Measurements from ENCODE around the gene SOX6. TPM values are rescaled to one million over a fixed set of nuclear protein-coding genes. Genes with fewer than 3 reads are reported as not detected.
"Not testable (repeated sequence)": the region's sequence is repeated elsewhere in the genome, so short reads cannot be mapped to it uniquely, and the experiment has no call there.

The SOX6 gene
- total RNA-seq, 1 experiment from 2014 or later, result 0.84 TPM

- DNase-seq (ENCODE audit: low read depth), result no peak
Observed at GRCh38 chr11:15936011-15936410, 420.3 kb downstream of the SOX6 start.

GRCh38 chr11:15935373-15935772 is 421.0 kb downstream of the SOX6 start:
- DNase-seq (ENCODE audit: low read depth), result no peak

GRCh38 chr11:15933886-15934625 is 422.3 kb downstream of the SOX6 start:
- peak; percentile 81 for DNase-seq (ENCODE audit: low read depth)

- DNase-seq (ENCODE audit: low read depth), result no peak
Observed at GRCh38 chr11:15932417-15932816, 423.9 kb downstream of the SOX6 start.

- DNase-seq (ENCODE audit: low read depth), result no peak
Observed at GRCh38 chr11:15931497-15931896, 424.8 kb downstream of the SOX6 start.

- DNase-seq (ENCODE audit: low read depth), result peak; percentile 21
Observed at GRCh38 chr11:15930442-15931025, 425.8 kb downstream of the SOX6 start.

- no peak for DNase-seq (ENCODE audit: low read depth)
Observed at GRCh38 chr11:15929371-15929901, 426.9 kb downstream of the SOX6 start.

GRCh38 chr11:15927864-15928217 is 428.5 kb downstream of the SOX6 start:
- no peak for DNase-seq (ENCODE audit: low read depth)

GRCh38 chr11:15927196-15927863 is 429.0 kb downstream of the SOX6 start:
- no peak for DNase-seq (ENCODE audit: low read depth)

GRCh38 chr11:15926071-15926470 is 430.3 kb downstream of the SOX6 start:
- peak; percentile 67 for DNase-seq (ENCODE audit: low read depth)

- no peak for DNase-seq (ENCODE audit: low read depth)
Observed at GRCh38 chr11:15923183-15923582, 433.2 kb downstream of the SOX6 start.

GRCh38 chr11:15922745-15923144 is 433.6 kb downstream of the SOX6 start:
- DNase-seq (ENCODE audit: low read depth), result not testable (repeated sequence)

GRCh38 chr11:15920856-15921629 is 435.3 kb downstream of the SOX6 start:
- peak; percentile 65 for DNase-seq (ENCODE audit: low read depth)

- no peak for DNase-seq (ENCODE audit: low read depth)
Observed at GRCh38 chr11:15918674-15919073, 437.7 kb downstream of the SOX6 start.

- no peak for DNase-seq (ENCODE audit: low read depth)
Observed at GRCh38 chr11:15918212-15918611, 438.1 kb downstream of the SOX6 start.
